Breast epithelium (tissue), 3 donors: ENCODE results near the gene ABTB2.

ENCODE experiments used
- CTCF ChIP-seq, 3 donors: fragments of 450-650 bp; IDR thresholded peaks; one replicate each; pipeline ENCODE4 v1.5.1; 2016 to 2017; ENCODE audit warnings: antibody characterized with exemption in 3 of 3, mild to moderate bottlenecking in 3 of 3, moderate library complexity in 3 of 3
- POLR2A ChIP-seq: fragments of 450-650 bp; IDR thresholded peaks from one replicate; pipeline ENCODE4 v1.6.1; 2016; ENCODE audit warnings: antibody characterized with exemption, mild to moderate bottlenecking, moderate library complexity

- no peak for TF ChIP-seq CTCF (IDR thresholded peaks at IDR 0.05)
- TF ChIP-seq POLR2A, result peak; percentile 74
Measured at GRCh38 chr11:34357701-34358257, at the start of gene ABTB2.
